A549 treated with Mapracorat at 1 μM for 4 hours (cell line): ENCODE results near the gene SYT15. TPM values are rescaled to one million over a fixed set of nuclear protein-coding genes. Genes with fewer than 3 reads are reported as not detected.

Source experiments
- total RNA-seq: library from RNA; stranded (reverse); fragments of 200-300 nt; extraction: Qiagen RNA extraction; gene quantifications from 5 replicates; pipeline ENCODE4 v1.2.3, GENCODE V29; 2022

Gene SYT15
- 2.3 to 4.1 TPM (median 2.4 TPM) in 5 replicates for total RNA-seq

DNA sequence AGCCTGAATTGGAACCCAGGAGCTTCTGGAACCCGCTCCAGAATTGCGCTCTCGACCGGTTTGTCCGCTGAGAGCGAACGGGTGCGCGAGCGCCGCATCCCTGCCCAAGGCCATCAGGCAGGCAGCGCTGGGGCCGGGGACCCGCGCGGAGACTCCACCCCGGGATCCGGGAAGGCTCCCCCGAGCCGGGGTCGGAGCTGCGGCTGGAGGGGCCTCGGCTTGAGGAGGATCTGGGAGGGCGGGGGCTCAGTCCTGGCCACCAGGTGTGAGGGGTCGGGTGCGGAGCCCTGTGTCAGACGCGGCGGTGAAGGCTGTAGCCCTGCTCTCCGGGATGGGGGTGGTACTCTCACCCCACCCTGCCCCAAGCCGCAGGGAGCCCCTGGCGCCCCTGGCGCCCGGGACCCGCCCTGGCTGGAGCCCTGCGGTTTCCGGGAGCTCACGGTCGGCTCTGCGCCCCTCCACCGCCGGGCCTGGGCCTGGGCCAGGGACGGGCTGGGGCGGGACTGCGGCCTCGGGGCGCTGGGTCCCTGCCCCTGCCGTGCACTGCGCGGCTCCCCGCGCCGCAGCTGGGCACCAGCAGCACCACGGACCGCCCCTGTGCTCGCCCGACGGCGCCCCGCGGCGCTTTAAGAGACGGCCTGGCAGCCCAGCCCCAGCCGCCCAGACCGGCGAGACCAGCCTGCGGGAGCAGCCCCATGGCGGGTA lies at the start of gene SYT15:
TSS of gene SYT15 (plus strand) at position 655 of the 705 bp plus-strand sequence. CDS start at position 696, 41 bp downstream.

GRCh38 chr10:46556515-46557318 lies 22.2 kb upstream of the SYT15 start, which contains the start of gene GPRIN2:
GPRIN2 (minus strand) TSS chr10:46556658; CDS start chr10:46550736, 5,922 bp downstream.

Other genes starting within 250 kb of the SYT15 start
- gene ANXA8L1, start 203.4 kb upstream of the SYT15 start, total RNA-seq: 98.3 to 132 TPM (median 114 TPM) in 5 replicates
- gene NPY4R, start 113.2 kb upstream of the SYT15 start, total RNA-seq: 30.1 to 46.1 TPM (median 41.4 TPM) in 5 replicates
- 25.5 to 44.5 TPM (median 40.5 TPM) in 5 replicates for gene GPRIN2, start 22.5 kb upstream of the SYT15 start, total RNA-seq